PFSK-1 (cell line): ENCODE results near the gene PEF1.

Experiments used
- FOXP2 ChIP-seq: optimal IDR thresholded peaks from 2 replicates; pipeline ENCODE3; 2011; ENCODE audit warnings: borderline replicate concordance, control low read depth, inconsistent platforms; ENCODE audit not compliant: insufficient read depth; ENCODE audit errors: extremely low read length, extremely low read depth
- POLR2AphosphoS5 ChIP-seq: IDR thresholded peaks from 2 replicates; pipeline ENCODE4 v1.6.1; 2012; ENCODE audit warnings: low read depth, mild to moderate bottlenecking, control low read depth, low read length, moderate library complexity
- REST ChIP-seq, 2 experiments: IDR thresholded peaks; 2 replicates each; pipeline versions ENCODE4 v1.6.1 to v1.8.0; 2011 to 2012; ENCODE audit warnings: low read depth in 2 of 2, low read length in 2 of 2, control low read depth in 1 of 2, inconsistent platforms in 1 of 2, mild to moderate bottlenecking in 1 of 2, moderate library complexity in 1 of 2; ENCODE audit not compliant: insufficient read depth in 1 of 2
- SIN3A ChIP-seq: IDR thresholded peaks from 2 replicates; pipeline ENCODE4 v1.6.1; 2012; ENCODE audit warnings: mild to moderate bottlenecking, low read length, moderate library complexity, borderline replicate concordance; ENCODE audit not compliant: insufficient read depth
- TAF1 ChIP-seq: IDR thresholded peaks from 2 replicates; pipeline ENCODE4 v1.6.1; 2012; ENCODE audit warnings: low read length, control low read depth, borderline replicate concordance; ENCODE audit not compliant: insufficient read depth

Gene PEF1

GRCh38 chr1:31677949-31678348 is 33.3 kb upstream of the PEF1 start:
- TF ChIP-seq TAF1 (no peak), POLR2AphosphoS5 (no peak), SIN3A (no peak), REST (IDR thresholded peaks at IDR 0.05; ENCODE audit: insufficient read depth in 1 of 2, low read depth in 2 of 2, low read length in 2 of 2) (no peak), FOXP2 (no peak)

- TF ChIP-seq SIN3A: no peak
- no peak for TF ChIP-seq REST (IDR thresholded peaks at IDR 0.05; ENCODE audit: insufficient read depth in 1 of 2, low read depth in 2 of 2, low read length in 2 of 2)
- no peak for TF ChIP-seq FOXP2
- no peak for TF ChIP-seq POLR2AphosphoS5
- TF ChIP-seq TAF1: no peak
These were observed 32.7 kb upstream of the PEF1 start for GRCh38 chr1:31677401-31677800.

- no peak for TF ChIP-seq FOXP2
- TF ChIP-seq TAF1: no peak
- no peak for TF ChIP-seq POLR2AphosphoS5
- no peak for TF ChIP-seq SIN3A
- TF ChIP-seq REST (IDR thresholded peaks at IDR 0.05; ENCODE audit: insufficient read depth in 1 of 2, low read depth in 2 of 2, low read length in 2 of 2): no peak
These were observed 31.1 kb upstream of the PEF1 start for GRCh38 chr1:31675756-31676155.

- no peak for TF ChIP-seq REST (IDR thresholded peaks at IDR 0.05; ENCODE audit: insufficient read depth in 1 of 2, low read depth in 2 of 2, low read length in 2 of 2)
- TF ChIP-seq POLR2AphosphoS5: no peak
- no peak for TF ChIP-seq SIN3A
- TF ChIP-seq FOXP2: no peak
- TF ChIP-seq TAF1: no peak
These were observed 30.5 kb upstream of the PEF1 start for GRCh38 chr1:31675161-31675560.

DNA sequence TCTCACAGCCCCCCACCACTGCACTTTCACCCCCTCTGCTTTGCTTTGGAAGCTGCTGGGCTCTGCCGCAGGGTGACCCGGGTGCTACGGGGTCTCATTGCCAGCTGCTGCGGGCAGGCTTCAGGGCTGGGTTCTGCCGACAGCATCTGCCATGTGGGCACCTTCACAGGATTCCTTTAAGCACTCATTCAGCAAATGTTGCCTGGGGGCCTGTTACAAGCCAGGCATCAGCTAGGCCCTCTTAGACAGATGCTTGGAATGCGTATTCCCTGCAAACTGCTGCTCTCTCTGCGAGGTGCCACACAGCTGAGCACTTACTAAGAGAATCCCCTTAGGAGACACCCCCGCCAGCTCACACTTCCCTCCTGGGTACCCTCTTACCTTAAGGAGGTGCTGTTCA is 29.9 kb upstream of the PEF1 start:
- TF ChIP-seq TAF1: no peak
- no peak for TF ChIP-seq REST (IDR thresholded peaks at IDR 0.05; ENCODE audit: insufficient read depth in 1 of 2, low read depth in 2 of 2, low read length in 2 of 2)
